ENCODE results near the gene TRIM67.
A peak's percentile ranks its signal among the peaks of the same experiment; 100 is the strongest.

The TRIM67 gene

DNA sequence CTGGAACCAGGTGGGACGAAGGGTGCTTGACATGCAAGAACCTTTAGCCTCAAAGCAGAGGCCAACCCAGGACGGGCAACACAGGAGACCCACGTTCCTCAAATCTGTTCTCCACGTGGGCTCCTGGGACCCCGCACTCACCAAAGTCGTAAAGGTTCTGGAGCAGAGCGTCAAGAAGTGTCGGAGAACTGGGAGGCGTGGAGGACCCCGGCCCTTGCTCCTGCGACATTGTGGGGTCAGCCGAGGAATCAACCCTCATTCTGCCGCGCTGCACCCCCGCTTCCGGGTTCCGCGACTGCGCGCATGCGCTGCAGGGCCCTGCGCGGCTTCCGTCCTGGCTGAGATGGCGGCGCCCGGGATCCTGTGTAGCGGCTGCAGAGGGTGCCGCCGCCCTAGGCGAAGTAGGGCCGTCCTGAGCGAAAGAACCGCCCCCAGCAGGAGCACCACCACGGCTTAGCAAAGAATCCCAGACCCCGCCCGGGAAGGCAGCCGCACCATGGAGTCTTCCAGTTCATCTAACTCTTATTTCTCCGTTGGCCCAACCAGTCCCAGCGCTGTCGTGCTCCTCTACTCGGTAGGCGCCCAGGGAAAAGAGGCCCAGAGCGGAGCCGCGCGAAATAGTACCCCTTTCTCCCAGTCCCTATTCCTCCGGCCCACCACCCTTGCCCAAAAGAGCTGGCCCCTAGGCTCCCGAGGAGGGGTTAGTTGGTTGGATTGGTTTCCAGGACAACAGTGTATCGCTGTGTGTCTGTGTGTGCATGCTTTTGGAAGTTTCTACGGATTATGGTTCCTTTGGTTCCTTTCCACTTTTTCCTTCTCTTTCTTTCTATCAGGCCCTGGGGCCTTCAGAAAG is 79.3 kb downstream of the TRIM67 start, which contains the start of gene GNPAT (continued):
- TF ChIP-seq, protein P1, sequence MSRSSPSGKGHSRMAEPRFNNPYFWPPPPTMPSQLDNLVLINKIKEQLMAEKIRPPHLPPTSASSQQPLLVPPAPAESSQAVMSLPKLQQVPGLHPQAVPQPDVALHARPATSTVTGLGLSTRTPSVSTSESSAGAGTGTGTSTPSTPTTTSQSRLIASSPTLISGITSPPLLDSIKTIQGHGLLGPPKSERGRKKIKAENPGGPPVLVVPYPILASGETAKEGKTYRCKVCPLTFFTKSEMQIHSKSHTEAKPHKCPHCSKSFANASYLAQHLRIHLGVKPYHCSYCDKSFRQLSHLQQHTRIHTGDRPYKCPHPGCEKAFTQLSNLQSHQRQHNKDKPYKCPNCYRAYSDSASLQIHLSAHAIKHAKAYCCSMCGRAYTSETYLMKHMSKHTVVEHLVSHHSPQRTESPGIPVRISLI (tag by site-specific recombination; IDR thresholded peaks at IDR 0.05), result no peak
- peak; percentile 45 for TF ChIP-seq ZEB2 (tag by site-specific recombination; IDR thresholded peaks at IDR 0.05)
- TF ChIP-seq GLI4 (tag by site-specific recombination; IDR thresholded peaks at IDR 0.05), result peak; percentile 22; the same call in 1 of the 2 replicates
- peak; percentile 67 for TF ChIP-seq ZFHX2 (tag by site-specific recombination; conservative IDR thresholded peaks at IDR 0.05)
- no peak for TF ChIP-seq ZNF670 (tag by site-specific recombination; IDR thresholded peaks at IDR 0.05; ENCODE audit: low read depth)
- TF ChIP-seq ZNF24 (tag by site-specific recombination; IDR thresholded peaks at IDR 0.05), result 0 out of 2 replicates have a peak, but pooled peaks have one; percentile 13
- no peak for TF ChIP-seq ZNF214 (tag by site-specific recombination; IDR thresholded peaks at IDR 0.05; ENCODE audit: borderline replicate concordance)
- peak; percentile 84; the same call in 1 of the 2 replicates for TF ChIP-seq KLF8 (tag by site-specific recombination; IDR thresholded peaks at IDR 0.05)
- TF ChIP-seq, protein P2, sequence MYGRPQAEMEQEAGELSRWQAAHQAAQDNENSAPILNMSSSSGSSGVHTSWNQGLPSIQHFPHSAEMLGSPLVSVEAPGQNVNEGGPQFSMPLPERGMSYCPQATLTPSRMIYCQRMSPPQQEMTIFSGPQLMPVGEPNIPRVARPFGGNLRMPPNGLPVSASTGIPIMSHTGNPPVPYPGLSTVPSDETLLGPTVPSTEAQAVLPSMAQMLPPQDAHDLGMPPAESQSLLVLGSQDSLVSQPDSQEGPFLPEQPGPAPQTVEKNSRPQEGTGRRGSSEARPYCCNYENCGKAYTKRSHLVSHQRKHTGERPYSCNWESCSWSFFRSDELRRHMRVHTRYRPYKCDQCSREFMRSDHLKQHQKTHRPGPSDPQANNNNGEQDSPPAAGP (tag by site-specific recombination; IDR thresholded peaks at IDR 0.05), result peak; percentile 60
- TF ChIP-seq, protein P3, sequence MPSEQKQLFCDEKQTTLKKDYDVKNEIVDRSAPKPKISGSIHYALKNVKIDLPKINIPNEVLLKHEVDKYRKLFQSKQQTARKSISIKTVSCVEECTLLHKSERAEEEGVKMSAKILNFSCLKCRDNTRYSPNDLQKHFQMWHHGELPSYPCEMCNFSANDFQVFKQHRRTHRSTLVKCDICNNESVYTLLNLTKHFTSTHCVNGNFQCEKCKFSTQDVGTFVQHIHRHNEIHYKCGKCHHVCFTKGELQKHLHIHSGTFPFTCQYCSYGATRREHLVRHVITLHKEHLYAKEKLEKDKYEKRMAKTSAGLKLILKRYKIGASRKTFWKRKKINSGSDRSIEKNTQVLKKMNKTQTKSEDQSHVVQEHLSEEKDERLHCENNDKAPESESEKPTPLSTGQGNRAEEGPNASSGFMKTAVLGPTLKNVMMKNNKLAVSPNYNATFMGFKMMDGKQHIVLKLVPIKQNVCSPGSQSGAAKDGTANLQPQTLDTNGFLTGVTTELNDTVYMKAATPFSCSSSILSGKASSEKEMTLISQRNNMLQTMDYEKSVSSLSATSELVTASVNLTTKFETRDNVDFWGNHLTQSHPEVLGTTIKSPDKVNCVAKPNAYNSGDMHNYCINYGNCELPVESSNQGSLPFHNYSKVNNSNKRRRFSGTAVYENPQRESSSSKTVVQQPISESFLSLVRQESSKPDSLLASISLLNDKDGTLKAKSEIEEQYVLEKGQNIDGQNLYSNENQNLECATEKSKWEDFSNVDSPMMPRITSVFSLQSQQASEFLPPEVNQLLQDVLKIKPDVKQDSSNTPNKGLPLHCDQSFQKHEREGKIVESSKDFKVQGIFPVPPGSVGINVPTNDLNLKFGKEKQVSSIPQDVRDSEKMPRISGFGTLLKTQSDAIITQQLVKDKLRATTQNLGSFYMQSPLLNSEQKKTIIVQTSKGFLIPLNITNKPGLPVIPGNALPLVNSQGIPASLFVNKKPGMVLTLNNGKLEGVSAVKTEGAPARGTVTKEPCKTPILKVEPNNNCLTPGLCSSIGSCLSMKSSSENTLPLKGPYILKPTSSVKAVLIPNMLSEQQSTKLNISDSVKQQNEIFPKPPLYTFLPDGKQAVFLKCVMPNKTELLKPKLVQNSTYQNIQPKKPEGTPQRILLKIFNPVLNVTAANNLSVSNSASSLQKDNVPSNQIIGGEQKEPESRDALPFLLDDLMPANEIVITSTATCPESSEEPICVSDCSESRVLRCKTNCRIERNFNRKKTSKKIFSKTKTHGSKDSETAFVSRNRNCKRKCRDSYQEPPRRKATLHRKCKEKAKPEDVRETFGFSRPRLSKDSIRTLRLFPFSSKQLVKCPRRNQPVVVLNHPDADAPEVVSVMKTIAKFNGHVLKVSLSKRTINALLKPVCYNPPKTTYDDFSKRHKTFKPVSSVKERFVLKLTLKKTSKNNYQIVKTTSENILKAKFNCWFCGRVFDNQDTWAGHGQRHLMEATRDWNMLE (tag by site-specific recombination; conservative IDR thresholded peaks at IDR 0.05; ENCODE audit: low read depth), result peak; percentile 51
- TF ChIP-seq ZNF707 (tag by site-specific recombination; IDR thresholded peaks at IDR 0.05), result no peak
- TF ChIP-seq, protein P4, sequence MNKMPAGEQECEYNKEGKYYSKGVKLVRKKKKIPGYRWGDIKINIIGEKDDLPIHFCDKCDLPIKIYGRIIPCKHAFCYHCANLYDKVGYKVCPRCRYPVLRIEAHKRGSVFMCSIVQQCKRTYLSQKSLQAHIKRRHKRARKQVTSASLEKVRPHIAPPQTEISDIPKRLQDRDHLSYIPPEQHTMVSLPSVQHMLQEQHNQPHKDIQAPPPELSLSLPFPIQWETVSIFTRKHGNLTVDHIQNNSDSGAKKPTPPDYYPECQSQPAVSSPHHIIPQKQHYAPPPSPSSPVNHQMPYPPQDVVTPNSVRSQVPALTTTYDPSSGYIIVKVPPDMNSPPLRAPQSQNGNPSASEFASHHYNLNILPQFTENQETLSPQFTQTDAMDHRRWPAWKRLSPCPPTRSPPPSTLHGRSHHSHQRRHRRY (tag by site-specific recombination; IDR thresholded peaks at IDR 0.05), result no peak
- peak; percentile 59; the same call in 1 of the 2 replicates for TF ChIP-seq ZNF843 (tag by site-specific recombination; IDR thresholded peaks at IDR 0.05)
- TF ChIP-seq ZXDB (tag by site-specific recombination; IDR thresholded peaks at IDR 0.05), result peak; percentile 83
- TF ChIP-seq GFI1B (tag by site-specific recombination; IDR thresholded peaks at IDR 0.05), result no peak
- peak; percentile 82 for TF ChIP-seq ZNF664 (tag by site-specific recombination; IDR thresholded peaks at IDR 0.05)
- TF ChIP-seq, protein P5, sequence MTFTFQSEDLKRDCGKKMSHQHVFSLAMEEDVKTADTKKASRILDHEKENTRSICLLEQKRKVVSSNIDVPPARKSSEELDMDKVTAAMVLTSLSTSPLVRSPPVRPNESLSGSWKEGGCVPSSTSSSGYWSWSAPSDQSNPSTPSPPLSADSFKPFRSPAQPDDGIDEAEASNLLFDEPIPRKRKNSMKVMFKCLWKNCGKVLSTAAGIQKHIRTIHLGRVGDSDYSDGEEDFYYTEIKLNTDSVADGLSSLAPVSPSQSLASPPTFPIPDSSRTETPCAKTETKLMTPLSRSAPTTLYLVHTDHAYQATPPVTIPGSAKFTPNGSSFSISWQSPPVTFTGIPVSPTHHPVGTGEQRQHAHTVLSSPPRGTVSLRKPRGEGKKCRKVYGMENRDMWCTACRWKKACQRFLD (tag by site-specific recombination; IDR thresholded peaks at IDR 0.05), result no peak
- TF ChIP-seq ZNF324 (tag by site-specific recombination; IDR thresholded peaks at IDR 0.05), result 0 out of 2 replicates have a peak, but pooled peaks have one; percentile 40
- peak; percentile 9; the same call in 1 of the 2 replicates for TF ChIP-seq ZNF341 (tag by site-specific recombination; IDR thresholded peaks at IDR 0.05; ENCODE audit: low read depth)
- peak; percentile 71; the same call in 1 of the 2 replicates for TF ChIP-seq KLF16 (tag by site-specific recombination; IDR thresholded peaks at IDR 0.05)
- peak; percentile 83 for TF ChIP-seq ZNF660 (tag by site-specific recombination; IDR thresholded peaks at IDR 0.05)
- TF ChIP-seq, protein P6, sequence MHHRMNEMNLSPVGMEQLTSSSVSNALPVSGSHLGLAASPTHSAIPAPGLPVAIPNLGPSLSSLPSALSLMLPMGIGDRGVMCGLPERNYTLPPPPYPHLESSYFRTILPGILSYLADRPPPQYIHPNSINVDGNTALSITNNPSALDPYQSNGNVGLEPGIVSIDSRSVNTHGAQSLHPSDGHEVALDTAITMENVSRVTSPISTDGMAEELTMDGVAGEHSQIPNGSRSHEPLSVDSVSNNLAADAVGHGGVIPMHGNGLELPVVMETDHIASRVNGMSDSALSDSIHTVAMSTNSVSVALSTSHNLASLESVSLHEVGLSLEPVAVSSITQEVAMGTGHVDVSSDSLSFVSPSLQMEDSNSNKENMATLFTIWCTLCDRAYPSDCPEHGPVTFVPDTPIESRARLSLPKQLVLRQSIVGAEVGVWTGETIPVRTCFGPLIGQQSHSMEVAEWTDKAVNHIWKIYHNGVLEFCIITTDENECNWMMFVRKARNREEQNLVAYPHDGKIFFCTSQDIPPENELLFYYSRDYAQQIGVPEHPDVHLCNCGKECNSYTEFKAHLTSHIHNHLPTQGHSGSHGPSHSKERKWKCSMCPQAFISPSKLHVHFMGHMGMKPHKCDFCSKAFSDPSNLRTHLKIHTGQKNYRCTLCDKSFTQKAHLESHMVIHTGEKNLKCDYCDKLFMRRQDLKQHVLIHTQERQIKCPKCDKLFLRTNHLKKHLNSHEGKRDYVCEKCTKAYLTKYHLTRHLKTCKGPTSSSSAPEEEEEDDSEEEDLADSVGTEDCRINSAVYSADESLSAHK (tag by site-specific recombination; IDR thresholded peaks at IDR 0.05), result peak; percentile 55; the same call in 1 of the 2 replicates
- TF ChIP-seq ZNF776 (tag by site-specific recombination; IDR thresholded peaks at IDR 0.05; ENCODE audit: borderline replicate concordance), result no peak
- TF ChIP-seq IKZF3 (tag by site-specific recombination; IDR thresholded peaks at IDR 0.05), result no peak
